HEK293 (cell line): ENCODE measurements around the gene FAM124A.

Source experiments
- CTCF ChIA-PET: fragments of 350-600 bp; formaldehyde crosslinking; extraction: SDS; loops from one replicate; lab custom pipeline; 2021; ENCODE audit warnings: antibody characterized with exemption; lab: Yijun Ruan, JAX
- POLR2A ChIA-PET: fragments of 300-600 bp; formaldehyde crosslinking; extraction: SDS; loops from one replicate; lab custom pipeline; 2020; ENCODE audit warnings: antibody characterized with exemption, inconsistent platforms; lab: Yijun Ruan, JAX
- H3K27ac ChIP-seq: fragments of 200-500 bp; sonication (Bioruptor generic); 2 replicates; pipeline ENCODE4 v1.5.1; 2014; ENCODE audit warnings: low read depth, low read length, control low read depth, inconsistent platforms; ENCODE audit errors: extremely low read depth
- H3K36me3 ChIP-seq, 2 experiments: fragments of 200-500 bp in 1 of 2; sonication (Bioruptor generic) in 1 of 2; 1 replicate in 1 of 2; 2 replicates in 1 of 2; pipeline ENCODE4 v1.5.1; 2014 to 2017; ENCODE audit warnings: inconsistent platforms in 2 of 2, low read length in 2 of 2; ENCODE audit not compliant: control insufficient read depth in 2 of 2, insufficient read depth in 1 of 2
- H3K4me1 ChIP-seq: fragments of 200-500 bp; sonication (Bioruptor generic); 2 replicates; pipeline ENCODE4 v1.5.1; 2014; ENCODE audit warnings: mild to moderate bottlenecking, low read length, inconsistent platforms; ENCODE audit not compliant: control insufficient read depth, insufficient read depth
- H3K4me3 ChIP-seq: 2 replicates; pipeline ENCODE4 v1.5.1; 2011; ENCODE audit warnings: low read depth, mild to moderate bottlenecking, control low read depth, low read length, moderate library complexity
- H3K9me3 ChIP-seq: fragments of 200-500 bp; sonication (Bioruptor generic); 2 replicates; pipeline ENCODE4 v1.5.1; 2014; ENCODE audit warnings: low read depth, low read length, inconsistent platforms; ENCODE audit not compliant: control insufficient read depth, insufficient read depth
- PRDM4 ChIP-seq: fragments of 450-650 bp; formaldehyde crosslinking; IDR thresholded peaks from 2 replicates; pipeline ENCODE4 v1.5.1; 2017; ENCODE audit warnings: missing biosample characterization, missing genetic modification characterization
- SCRT2 ChIP-seq: fragments of 450-650 bp; formaldehyde crosslinking; IDR thresholded peaks from 2 replicates; pipeline ENCODE4 v1.5.1; 2016; ENCODE audit warnings: missing biosample characterization, missing genetic modification characterization
- ZBTB11 ChIP-seq: fragments of 450-650 bp; formaldehyde crosslinking; conservative IDR thresholded peaks from 2 replicates; pipeline ENCODE4 v1.5.1; 2016; ENCODE audit warnings: low read depth, missing biosample characterization, missing genetic modification characterization
- ZBTB21 ChIP-seq: fragments of 450-650 bp; formaldehyde crosslinking; IDR thresholded peaks from 2 replicates; pipeline ENCODE4 v1.5.1; 2017; ENCODE audit warnings: missing biosample characterization, missing genetic modification characterization
- ZNF114 ChIP-seq: fragments of 450-650 bp; formaldehyde crosslinking; IDR thresholded peaks from 2 replicates; pipeline ENCODE4 v1.5.0; 2017; ENCODE audit warnings: missing biosample characterization, missing genetic modification characterization
- ZNF169 ChIP-seq: fragments of 450-650 bp; formaldehyde crosslinking; IDR thresholded peaks from 2 replicates; pipeline ENCODE4 v1.5.1; 2016; ENCODE audit warnings: missing biosample characterization, missing genetic modification characterization
- ZNF324 ChIP-seq: fragments of 450-650 bp; formaldehyde crosslinking; IDR thresholded peaks from 2 replicates; pipeline ENCODE4 v1.5.1; 2016; ENCODE audit warnings: missing biosample characterization, missing genetic modification characterization
- ZNF341 ChIP-seq: fragments of 450-650 bp; formaldehyde crosslinking; IDR thresholded peaks from 2 replicates; pipeline ENCODE4; 2016; ENCODE audit warnings: low read depth, missing biosample characterization, missing genetic modification characterization
- ZNF404 ChIP-seq: fragments of 450-650 bp; formaldehyde crosslinking; IDR thresholded peaks from 2 replicates; pipeline ENCODE4 v1.5.1; 2017; ENCODE audit warnings: missing biosample characterization, missing genetic modification characterization
- ZNF660 ChIP-seq: fragments of 450-650 bp; IDR thresholded peaks from 2 replicates; pipeline ENCODE4 v1.5.1; 2018; ENCODE audit warnings: missing biosample characterization, mild to moderate bottlenecking, missing genetic modification characterization
- TF ChIP-seq, protein P1 (sequence below): fragments of 450-650 bp; formaldehyde crosslinking; IDR thresholded peaks from 2 replicates; pipeline ENCODE4 v1.5.1; 2016; ENCODE audit warnings: missing biosample characterization, missing genetic modification characterization
- TF ChIP-seq, protein P2 (sequence below): fragments of 450-650 bp; formaldehyde crosslinking; IDR thresholded peaks from 2 replicates; pipeline ENCODE4 v1.5.0; 2017; ENCODE audit warnings: missing biosample characterization, missing genetic modification characterization, borderline replicate concordance

The FAM124A gene

DNA sequence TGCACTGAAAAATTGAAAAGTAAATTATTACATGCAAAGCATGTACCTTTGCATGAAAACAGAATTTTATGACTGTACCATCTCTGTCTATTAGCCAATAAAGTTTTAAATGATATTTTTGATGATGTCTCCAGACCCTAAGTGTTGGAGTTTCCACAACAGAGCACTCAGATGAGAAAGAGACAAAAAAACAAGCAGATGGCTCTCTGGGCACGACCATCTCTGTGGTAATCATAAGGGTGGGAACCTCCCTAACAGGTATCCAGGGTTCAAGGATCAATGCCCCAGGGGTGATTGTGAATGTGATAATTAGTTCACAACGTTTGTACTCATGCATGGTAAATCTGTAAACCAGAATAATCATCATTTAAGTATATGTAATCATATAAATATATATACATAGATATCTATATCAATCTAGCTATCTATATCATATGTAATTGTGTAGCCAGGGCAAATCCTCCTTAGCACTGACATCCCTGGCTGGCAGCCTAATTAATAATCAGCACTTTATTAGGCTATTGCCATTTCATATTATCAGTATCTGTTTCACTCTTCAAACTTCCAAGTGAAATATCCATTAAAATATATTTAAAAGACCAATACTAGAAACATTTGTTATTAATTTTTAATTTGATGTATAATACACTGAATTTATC lies 41.2 kb upstream of the FAM124A start:
- no peaks in the 10 kb centered on the region for H3K4me1 ChIP-seq
- no peak overlapping the region for H3K4me3 ChIP-seq
- CTCF ChIA-PET, result no interaction called here
- TF ChIP-seq ZNF324 (no peak), ZNF114 (no peak)
- TF ChIP-seq, all 188 proteins: peak for 0
- Histone ChIP-seq H3K36me3 (no peaks in the 10 kb centered on the region), H3K9me3 (no peaks in the 10 kb centered on the region), H3K27ac (no peak overlapping the region)
- POLR2A ChIA-PET, result no interaction called here

- H3K4me3 ChIP-seq, result no peak overlapping the region
- ChIA-PET POLR2A (no interaction called here), CTCF (interaction anchor here (0.6 to 0.7 kb wide), 2 partner anchors 56 to 92 kb away, joined by 3 read pairs; no protein-coding TSS in a partner anchor)
- no peak overlapping the region for H3K27ac ChIP-seq
- H3K9me3 ChIP-seq, result no peaks in the 10 kb centered on the region
- H3K36me3 ChIP-seq, result no peaks in the 10 kb centered on the region
- 0 out of 2 replicates have a peak, but pooled peaks have one; percentile 39 for TF ChIP-seq PRDM4
- TF ChIP-seq, protein P1, sequence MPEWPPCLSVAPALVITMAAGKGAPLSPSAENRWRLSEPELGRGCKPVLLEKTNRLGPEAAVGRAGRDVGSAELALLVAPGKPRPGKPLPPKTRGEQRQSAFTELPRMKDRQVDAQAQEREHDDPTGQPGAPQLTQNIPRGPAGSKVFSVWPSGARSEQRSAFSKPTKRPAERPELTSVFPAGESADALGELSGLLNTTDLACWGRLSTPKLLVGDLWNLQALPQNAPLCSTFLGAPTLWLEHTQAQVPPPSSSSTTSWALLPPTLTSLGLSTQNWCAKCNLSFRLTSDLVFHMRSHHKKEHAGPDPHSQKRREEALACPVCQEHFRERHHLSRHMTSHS (tag by site-specific recombination), result no peak
- TF ChIP-seq, all 188 proteins: peak for 1
- no peaks in the 10 kb centered on the region for H3K4me1 ChIP-seq
These were observed 40.3 kb upstream of the FAM124A start for GRCh38 chr13:51181786-51182383.

DNA sequence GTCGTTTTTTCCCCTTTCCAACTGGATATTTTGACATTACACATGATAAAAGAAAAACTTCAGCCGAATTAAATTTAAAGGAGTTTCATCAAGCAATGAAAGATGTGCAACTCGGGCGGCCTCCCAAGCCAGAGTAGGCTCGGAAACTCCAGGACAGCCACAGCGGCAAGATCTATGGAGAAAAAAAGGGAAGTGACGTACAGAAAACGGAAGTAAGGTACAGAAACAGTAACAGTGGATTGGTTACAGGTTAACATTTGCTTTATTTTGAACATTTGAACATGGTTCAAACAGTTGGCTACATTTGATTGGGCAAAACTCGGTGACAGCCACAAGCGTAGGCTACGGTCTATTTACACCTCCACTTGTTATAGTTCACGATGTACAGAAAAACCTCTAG lies 30.5 kb upstream of the FAM124A start:
- no peaks in the 10 kb centered on the region for H3K9me3 ChIP-seq
- TF ChIP-seq ZNF169 (tag by site-specific recombination) (no peak), ZNF341 (no peak)
- H3K4me1 ChIP-seq, result no peaks in the 10 kb centered on the region
- no peak overlapping the region for H3K27ac ChIP-seq
- H3K36me3 ChIP-seq, result no peaks in the 10 kb centered on the region
- ChIA-PET POLR2A (no interaction called here), CTCF (no interaction called here)
- H3K4me3 ChIP-seq, result no peak overlapping the region

GRCh38 chr13:51192348-51192747 lies 29.9 kb upstream of the FAM124A start:
- Histone ChIP-seq H3K9me3 (no peaks in the 10 kb centered on the region), H3K4me3 (no peak overlapping the region)
- CTCF ChIA-PET, result no interaction called here

More at GRCh38 chr13:51192348-51192747, 29.9 kb upstream of the FAM124A start:
- no peaks in the 10 kb centered on the region for H3K4me1 ChIP-seq
- POLR2A ChIA-PET, result no interaction called here
- H3K36me3 ChIP-seq, result no peaks in the 10 kb centered on the region
- TF ChIP-seq ZBTB21 (tag by site-specific recombination) (peak; percentile 53; the same call in 1 of the 2 replicates), ZNF660 (tag by site-specific recombination) (0 out of 2 replicates have a peak, but pooled peaks have one; percentile 13), SCRT2 (tag by site-specific recombination) (peak; percentile 90), ZBTB11 (tag by site-specific recombination) (no peak), ZNF404 (tag by site-specific recombination) (no peak)
- TF ChIP-seq, protein P2, sequence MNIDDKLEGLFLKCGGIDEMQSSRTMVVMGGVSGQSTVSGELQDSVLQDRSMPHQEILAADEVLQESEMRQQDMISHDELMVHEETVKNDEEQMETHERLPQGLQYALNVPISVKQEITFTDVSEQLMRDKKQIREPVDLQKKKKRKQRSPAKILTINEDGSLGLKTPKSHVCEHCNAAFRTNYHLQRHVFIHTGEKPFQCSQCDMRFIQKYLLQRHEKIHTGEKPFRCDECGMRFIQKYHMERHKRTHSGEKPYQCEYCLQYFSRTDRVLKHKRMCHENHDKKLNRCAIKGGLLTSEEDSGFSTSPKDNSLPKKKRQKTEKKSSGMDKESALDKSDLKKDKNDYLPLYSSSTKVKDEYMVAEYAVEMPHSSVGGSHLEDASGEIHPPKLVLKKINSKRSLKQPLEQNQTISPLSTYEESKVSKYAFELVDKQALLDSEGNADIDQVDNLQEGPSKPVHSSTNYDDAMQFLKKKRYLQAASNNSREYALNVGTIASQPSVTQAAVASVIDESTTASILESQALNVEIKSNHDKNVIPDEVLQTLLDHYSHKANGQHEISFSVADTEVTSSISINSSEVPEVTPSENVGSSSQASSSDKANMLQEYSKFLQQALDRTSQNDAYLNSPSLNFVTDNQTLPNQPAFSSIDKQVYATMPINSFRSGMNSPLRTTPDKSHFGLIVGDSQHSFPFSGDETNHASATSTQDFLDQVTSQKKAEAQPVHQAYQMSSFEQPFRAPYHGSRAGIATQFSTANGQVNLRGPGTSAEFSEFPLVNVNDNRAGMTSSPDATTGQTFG (tag by site-specific recombination), result no peak
- TF ChIP-seq, all 188 proteins: peak for 3
- H3K27ac ChIP-seq, result no peak overlapping the region
